GM13977 (cell line): Measurements from ENCODE around the gene SORD.
"Not testable (repeated sequence)": the region's sequence is repeated elsewhere in the genome, so short reads cannot be mapped to it uniquely, and the experiment has no call there.

Experiments used
- DNase-seq: peaks from one replicate; pipeline ENCODE4 v3.0.0; 2012; ENCODE audit warnings: low spot score
- CTCF ChIP-seq: IDR thresholded peaks from 2 replicates; pipeline ENCODE4 v1.5.1; 2012; ENCODE audit warnings: mild to moderate bottlenecking, control low read depth; ENCODE audit not compliant: insufficient read depth; ENCODE audit errors: extremely low read depth, missing control alignments
- in situ Hi-C: fragments of 300-500 bp; cut with MboI; formaldehyde crosslinking; loops from one replicate; pipeline ENCODE4 v1.12.0; 2022; ENCODE audit warnings: low sequenced_read_pairs, low pct_unique_long_range_greater_than_20kb, mixed read lengths, inconsistent platforms; ENCODE audit not compliant: unreplicated experiment

SORD gene

GRCh38 chr15:45037936-45038335 lies 14.9 kb downstream of the SORD start:
- DNase-seq: no peak
- TF ChIP-seq CTCF: no peak
- in situ Hi-C loops: loop anchor here (25.0 kb wide), 1 partner anchor 176 kb away; no protein-coding TSS in a partner anchor

- in situ Hi-C loops: loop anchor here (25.0 kb wide), 1 partner anchor 178 kb away; no protein-coding TSS in a partner anchor
- DNase-seq: not testable (repeated sequence)
These were observed 17.4 kb downstream of the SORD start for GRCh38 chr15:45040396-45040795.

GRCh38 chr15:45041538-45041937 lies 18.5 kb downstream of the SORD start:
- in situ Hi-C loops: loop anchor here (25.0 kb wide), 1 partner anchor 179 kb away; no protein-coding TSS in a partner anchor
- DNase-seq: not testable (repeated sequence)

- in situ Hi-C loops: loop anchor here (25.0 kb wide), 1 partner anchor 181 kb away; no protein-coding TSS in a partner anchor
- DNase-seq: not testable (repeated sequence)
These were observed 19.9 kb downstream of the SORD start for GRCh38 chr15:45042859-45043258.

GRCh38 chr15:45044270-45044669 lies 21.3 kb downstream of the SORD start:
- not testable (repeated sequence) for DNase-seq
- in situ Hi-C loops: loop anchor here (25.0 kb wide), 1 partner anchor 182 kb away; no protein-coding TSS in a partner anchor

GRCh38 chr15:45048449-45048793 lies 25.4 kb downstream of the SORD start:
- in situ Hi-C loops: loop anchor here (25.0 kb wide), 1 partner anchor 186 kb away; no protein-coding TSS in a partner anchor

GRCh38 chr15:45048794-45049631 lies 26.0 kb downstream of the SORD start:
- no peak for TF ChIP-seq CTCF
- DNase-seq: peak; percentile 41
- in situ Hi-C loops: loop anchor here (25.0 kb wide), 1 partner anchor 187 kb away; no protein-coding TSS in a partner anchor

More at GRCh38 chr15:45048449-45048793, 25.4 kb downstream of the SORD start:
- not testable (repeated sequence) for DNase-seq

- no peak for TF ChIP-seq CTCF
- in situ Hi-C loops: no loop called here
- DNase-seq: no peak
These were observed 27.6 kb downstream of the SORD start for GRCh38 chr15:45050587-45050986.

GRCh38 chr15:45052676-45053075 lies 29.7 kb downstream of the SORD start:
- DNase-seq, in situ Hi-C loops: not testable (repeated sequence)

- in situ Hi-C loops, DNase-seq: not testable (repeated sequence)
These were observed 36.0 kb downstream of the SORD start for GRCh38 chr15:45058690-45059675.

- in situ Hi-C loops, DNase-seq: not testable (repeated sequence)
These were observed 39.3 kb downstream of the SORD start for GRCh38 chr15:45062301-45062700.
